ENCODE data around the gene NTM. TPM values are rescaled to one million over a fixed set of nuclear protein-coding genes. Genes with fewer than 3 reads are reported as not detected.

Gene NTM
- total RNA-seq, 2 donors from 2014 or later, result 1.7 to 3.6 TPM

DNA sequence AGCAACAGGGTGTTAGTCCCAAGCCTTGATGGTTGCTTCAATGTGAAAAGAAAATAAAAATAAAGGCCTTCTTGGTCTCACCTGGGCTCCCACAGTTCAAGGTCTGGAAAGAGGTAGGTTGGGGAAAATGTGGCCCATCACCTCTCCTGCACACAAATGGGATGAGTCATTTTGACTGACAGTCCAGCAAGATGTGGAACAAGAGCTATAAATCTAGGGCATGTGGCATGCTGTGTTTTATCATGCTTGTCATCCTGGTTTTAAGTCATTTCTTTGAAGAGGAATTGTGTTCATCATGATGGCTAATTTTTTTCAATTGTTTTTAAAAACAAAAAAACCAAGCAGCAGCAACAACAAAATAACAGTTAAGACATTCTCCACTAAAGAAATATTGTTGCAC is 503.7 kb downstream of the NTM start:
- Histone ChIP-seq H3K4me3 (ENCODE audit: low read length) (no peak overlapping the region), H3K9me3 (ENCODE audit: control insufficient read depth, low read length) (no peaks in the 10 kb centered on the region), H3K4me1 (ENCODE audit: control insufficient read depth, insufficient read depth, low read length) (no peaks in the 10 kb centered on the region), H3K36me3 (ENCODE audit: control insufficient read depth, insufficient read depth, low read length) (no peaks in the 10 kb centered on the region), H3K27me3 (ENCODE audit: control insufficient read depth, insufficient read depth, low read length, poor library complexity, severe bottlenecking) (peaks cover 34% of the 10 kb centered on the region), H3K27ac (ENCODE audit: low read depth, low read length) (no peak overlapping the region), H3K9ac (ENCODE audit: extremely low read depth, low read length, poor library complexity, severe bottlenecking) (no peak overlapping the region)
- no peak for DNase-seq
- Mint-ChIP-seq H3K9me3 (no peaks in the 10 kb centered on the region), H3K4me1 (no peaks in the 10 kb centered on the region), H3K36me3 (ENCODE audit: low read depth) (no peaks in the 10 kb centered on the region), H3K27ac (no peak overlapping the region), H3K27me3 (ENCODE audit: insufficient read depth) (peaks cover 28% of the 10 kb centered on the region), H3K4me3 (no peak overlapping the region)
- TF ChIP-seq CTCF (conservative IDR thresholded peaks at IDR 0.05), result no peak

DNA sequence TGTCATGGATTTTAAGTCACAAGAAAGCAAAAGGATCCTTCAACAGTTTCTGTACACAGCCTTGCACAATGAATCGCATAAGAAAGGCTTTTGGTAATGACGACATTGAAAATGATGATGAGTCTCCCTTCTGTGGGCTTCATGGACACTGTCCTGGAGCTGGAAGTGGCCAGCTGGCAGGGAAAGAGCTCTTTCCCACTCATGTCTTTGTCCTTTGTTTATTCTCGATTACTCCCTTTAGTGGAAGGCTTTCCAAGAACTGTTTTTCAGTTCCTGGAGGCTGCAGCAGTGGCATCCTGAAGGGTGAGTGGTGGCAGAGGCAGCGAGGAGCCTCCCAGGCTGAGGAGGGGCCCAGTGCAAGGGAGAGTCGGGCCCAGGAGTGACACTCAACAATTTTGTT is 505.2 kb downstream of the NTM start:
- DNase-seq, result no peak
- Mint-ChIP-seq H3K4me1 (peaks cover 10% of the 10 kb centered on the region), H3K4me3 (no peak overlapping the region), H3K9me3 (no peaks in the 10 kb centered on the region), H3K27me3 (ENCODE audit: insufficient read depth) (peaks cover 37% of the 10 kb centered on the region), H3K36me3 (ENCODE audit: low read depth) (no peaks in the 10 kb centered on the region), H3K27ac (no peak overlapping the region)
- 94 to 96% methylated on average over 5 of the region's 5 CpGs for WGBS, 2 experiments (ENCODE audit: insufficient coverage in 1 of 2, insufficient read length in 1 of 2)
- H3K27me3 ChIP-seq (ENCODE audit: control insufficient read depth, insufficient read depth, low read length, poor library complexity, severe bottlenecking), result peaks cover 33% of the 10 kb centered on the region
- no peak for TF ChIP-seq CTCF (conservative IDR thresholded peaks at IDR 0.05)
- H3K4me3 ChIP-seq (ENCODE audit: low read length), result no peak overlapping the region
- H3K4me1 ChIP-seq (ENCODE audit: control insufficient read depth, insufficient read depth, low read length), result peaks cover 4% of the 10 kb centered on the region
- no peaks in the 10 kb centered on the region for H3K9me3 ChIP-seq (ENCODE audit: control insufficient read depth, low read length)
- no peak overlapping the region for H3K27ac ChIP-seq (ENCODE audit: low read depth, low read length)
- no peak overlapping the region for H3K9ac ChIP-seq (ENCODE audit: extremely low read depth, low read length, poor library complexity, severe bottlenecking)
- no peaks in the 10 kb centered on the region for H3K36me3 ChIP-seq (ENCODE audit: control insufficient read depth, insufficient read depth, low read length)

DNA sequence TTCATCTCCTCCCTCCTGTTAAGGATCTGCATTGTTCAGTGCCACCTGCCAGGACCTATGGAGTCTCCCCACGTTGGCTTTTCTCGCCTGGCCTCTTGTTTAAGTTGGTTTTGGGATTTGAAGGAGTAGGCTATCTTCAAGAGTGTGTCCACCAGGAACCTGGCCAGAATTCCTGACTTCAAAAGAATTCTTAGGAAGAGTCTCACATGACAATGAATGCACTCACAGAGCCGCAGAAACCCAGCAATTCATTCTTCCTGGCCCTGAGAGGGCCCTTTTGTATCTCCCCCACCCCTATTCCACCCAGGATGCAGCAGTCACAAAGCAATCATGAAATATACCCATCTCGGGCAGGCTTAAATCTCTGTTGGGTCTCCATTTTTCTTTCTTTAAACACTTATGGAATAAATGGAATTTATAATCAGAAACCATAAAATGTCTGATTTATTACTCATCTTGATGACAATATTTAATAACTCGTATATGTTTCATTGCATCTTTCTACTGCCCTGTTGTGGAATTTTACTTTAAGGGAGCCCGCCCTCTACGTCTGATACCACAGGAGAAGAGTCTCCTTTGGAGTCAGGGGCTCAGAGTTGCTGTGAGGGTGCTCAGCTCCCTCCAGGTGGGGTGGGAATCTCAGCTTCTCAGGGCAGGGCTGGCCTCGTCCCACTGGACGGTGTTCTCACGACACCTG is 507.0 kb downstream of the NTM start:
- Histone ChIP-seq H3K27ac (ENCODE audit: low read depth, low read length) (no peak overlapping the region), H3K9ac (ENCODE audit: extremely low read depth, low read length, poor library complexity, severe bottlenecking) (no peak overlapping the region), H3K9me3 (ENCODE audit: control insufficient read depth, low read length) (no peaks in the 10 kb centered on the region), H3K36me3 (ENCODE audit: control insufficient read depth, insufficient read depth, low read length) (no peaks in the 10 kb centered on the region), H3K4me3 (ENCODE audit: low read length) (no peak overlapping the region), H3K27me3 (ENCODE audit: control insufficient read depth, insufficient read depth, low read length, poor library complexity, severe bottlenecking) (peaks cover 37% of the 10 kb centered on the region), H3K4me1 (ENCODE audit: control insufficient read depth, insufficient read depth, low read length) (peaks cover 4% of the 10 kb centered on the region)
- Mint-ChIP-seq H3K9me3 (no peaks in the 10 kb centered on the region), H3K4me3 (no peak overlapping the region), H3K36me3 (ENCODE audit: low read depth) (no peaks in the 10 kb centered on the region), H3K27ac (no peak overlapping the region), H3K4me1 (peaks cover 11% of the 10 kb centered on the region), H3K27me3 (ENCODE audit: insufficient read depth) (peaks cover 44% of the 10 kb centered on the region)
- 85 to 90% methylated on average over 4 to 10 of the region's 10 CpGs for whole genome bisulfite sequencing, 2 experiments (ENCODE audit: insufficient coverage in 1 of 2, insufficient read length in 1 of 2)
- no peak for TF ChIP-seq CTCF (conservative IDR thresholded peaks at IDR 0.05)
- DNase-seq, result no peak
